IMR-90 (cell line): ENCODE data around the gene SMARCA2. TPM values are rescaled to one million over a fixed set of nuclear protein-coding genes. Genes with fewer than 3 reads are reported as not detected.

Experiments used
- ATAC-seq: fragments of 200-7000 bp; cut with Tn5 transposase; 2 replicates; pipeline ENCODE4 v1.9.1; 2020; ENCODE audit warnings: low read depth, mild to moderate bottlenecking, moderate library complexity
- BruUV-seq: library from RNA; stranded (reverse); fragments of 400-500 nt; replicated peaks from 2 replicates; lab custom pipeline; 2021; lab: Mats Ljungman, UMichigan
- CTCF ChIA-PET: fragments of 300-600 bp; formaldehyde crosslinking; extraction: SDS; loops from one replicate; lab custom pipeline; 2021; ENCODE audit warnings: antibody characterized with exemption; lab: Yijun Ruan, JAX
- POLR2A ChIA-PET: fragments of 300-600 bp; sonication (Branson Sonifier 250); formaldehyde crosslinking; loops from one replicate; lab custom pipeline; 2022; ENCODE audit warnings: antibody characterized with exemption; ENCODE audit not compliant: unreplicated experiment; lab: Charles Lee
- DNase-seq: peaks from one replicate; pipeline ENCODE4 v3.0.0; 2013
- H2AFZ ChIP-seq: replicated peaks from 2 replicates; pipeline ENCODE3; 2013; ENCODE audit warnings: low read length, mild to moderate bottlenecking; ENCODE audit not compliant: poor library complexity
- H2AK5ac ChIP-seq: 2 replicates; pipeline ENCODE4 v1.6.1; 2013; ENCODE audit warnings: low read depth, low read length, inconsistent platforms
- H2AK9ac ChIP-seq: replicated peaks from 2 replicates; pipeline ENCODE3; 2013; ENCODE audit warnings: mild to moderate bottlenecking, low read depth, low read length, moderate library complexity; ENCODE audit not compliant: poor library complexity
- H2BK120ac ChIP-seq: 2 replicates; pipeline ENCODE4 v1.6.1; 2013; ENCODE audit warnings: low read depth, low read length, inconsistent platforms
- H2BK15ac ChIP-seq: 3 replicates; pipeline ENCODE4 v1.6.1; 2013; ENCODE audit warnings: low read depth, low read length, inconsistent platforms
- H2BK20ac ChIP-seq: 2 replicates; pipeline ENCODE4 v1.6.1; 2013; ENCODE audit warnings: low read depth, mild to moderate bottlenecking, inconsistent platforms, low read length, moderate library complexity
- H2BK5ac ChIP-seq: 2 replicates; pipeline ENCODE4 v1.6.1; 2013; ENCODE audit warnings: mild to moderate bottlenecking, low read depth, low read length, inconsistent platforms; ENCODE audit not compliant: poor library complexity, severe bottlenecking
- H3K14ac ChIP-seq: replicated peaks from 2 replicates; pipeline ENCODE4 v1.6.1; 2013; ENCODE audit warnings: low read depth, low read length, inconsistent platforms
- H3K18ac ChIP-seq: 2 replicates; pipeline ENCODE4 v1.6.1; 2013; ENCODE audit warnings: low read depth, low read length, control low read depth
- H3K23ac ChIP-seq: 2 replicates; pipeline ENCODE4 v1.6.1; 2013; ENCODE audit warnings: low read depth, low read length, inconsistent platforms
- H3K27ac ChIP-seq: 2 replicates; pipeline ENCODE4 v1.5.1; 2013; ENCODE audit warnings: mild to moderate bottlenecking, control low read depth, low read length; ENCODE audit not compliant: insufficient read depth
- H3K27me3 ChIP-seq: 2 replicates; pipeline ENCODE4 v1.6.1; 2013; ENCODE audit warnings: low read length; ENCODE audit not compliant: control insufficient read depth, insufficient read depth
- H3K36me3 ChIP-seq: 2 replicates; pipeline ENCODE4 v1.6.1; 2013; ENCODE audit warnings: low read length, mixed read lengths; ENCODE audit not compliant: control insufficient read depth, insufficient read depth
- H3K4ac ChIP-seq: 2 replicates; pipeline ENCODE4 v1.6.1; 2013; ENCODE audit warnings: low read depth, low read length, inconsistent platforms
- H3K4me1 ChIP-seq: 2 replicates; pipeline ENCODE4 v1.6.1; 2013; ENCODE audit warnings: low read length, mixed read lengths; ENCODE audit not compliant: control insufficient read depth, insufficient read depth
- H3K4me2 ChIP-seq: 2 replicates; pipeline ENCODE4 v1.6.1; 2013; ENCODE audit warnings: low read depth, mild to moderate bottlenecking, control low read depth, low read length, moderate library complexity
- H3K4me3 ChIP-seq: 2 replicates; pipeline ENCODE4 v1.5.1; 2013; ENCODE audit warnings: low read depth, mild to moderate bottlenecking, control low read depth, low read length, moderate library complexity; ENCODE audit not compliant: insufficient read depth
- H3K56ac ChIP-seq: 2 replicates; pipeline ENCODE4 v1.6.1; 2013; ENCODE audit warnings: low read length, inconsistent platforms; ENCODE audit not compliant: insufficient read depth; ENCODE audit errors: extremely low read depth
- H3K79me1 ChIP-seq, 2 experiments: 2 replicates each; pipeline ENCODE4 v1.6.1; 2013; ENCODE audit warnings: low read length in 2 of 2, inconsistent platforms in 1 of 2, low read depth in 1 of 2
- H3K9ac ChIP-seq: 2 replicates; pipeline ENCODE4 v1.6.1; 2013; ENCODE audit warnings: low read depth, low read length, control low read depth
- H3K9me1 ChIP-seq: 2 replicates; pipeline ENCODE4 v1.6.1; 2013; ENCODE audit warnings: low read length, inconsistent platforms; ENCODE audit not compliant: insufficient read depth
- H3K9me3 ChIP-seq: 2 replicates; pipeline ENCODE4 v1.6.1; 2013; ENCODE audit warnings: low read length; ENCODE audit not compliant: control insufficient read depth, insufficient read depth
- H4K20me1 ChIP-seq: 2 replicates; pipeline ENCODE4 v1.6.1; 2013; ENCODE audit warnings: low read length, inconsistent platforms; ENCODE audit not compliant: insufficient read depth
- H4K5ac ChIP-seq: 2 replicates; pipeline ENCODE4 v1.6.1; 2013; ENCODE audit warnings: mild to moderate bottlenecking, low read depth, low read length, control low read depth
- H4K8ac ChIP-seq, 2 experiments: 2 replicates each; pipeline ENCODE4 v1.6.1; 2013; ENCODE audit warnings: low read depth in 2 of 2, low read length in 2 of 2, control low read depth in 1 of 2, inconsistent platforms in 1 of 2
- H4K91ac ChIP-seq: 2 replicates; pipeline ENCODE4 v1.6.1; 2013; ENCODE audit warnings: low read depth, low read length, inconsistent platforms; ENCODE audit not compliant: insufficient read depth
- CHD1 ChIP-seq: IDR thresholded peaks from 2 replicates; pipeline ENCODE4 v1.6.1; 2012; ENCODE audit warnings: low read depth, low read length, improper control_type of control experiment
- FOS ChIP-seq: fragments of 150-350 bp; IDR thresholded peaks from 2 replicates; pipeline ENCODE4 v1.6.1; 2016; ENCODE audit warnings: low read depth, low read length
- MAFK ChIP-seq: IDR thresholded peaks from 2 replicates; pipeline ENCODE4 v1.6.1; 2012; ENCODE audit warnings: low read depth, low read length, improper control_type of control experiment
- MXI1 ChIP-seq: IDR thresholded peaks from 2 replicates; pipeline ENCODE4 v1.6.1; 2012; ENCODE audit warnings: low read depth, mild to moderate bottlenecking, low read length, moderate library complexity, borderline replicate concordance
- RAD21 ChIP-seq: IDR thresholded peaks from 2 replicates; pipeline ENCODE4 v1.6.1; 2012; ENCODE audit warnings: low read length, improper control_type of control experiment
- WGBS, 2 experiments: methylation state at CpG; one replicate each; pipeline versions ENCODE4 v1.1.5 to v1.1.7; 2013; ENCODE audit warnings: missing lambda C conversion rate in 2 of 2; ENCODE audit not compliant: insufficient read length in 1 of 2; ENCODE audit errors: extremely low coverage in 2 of 2; 5-methylcytosine and 5-hydroxymethylcytosine counted together
- dilution Hi-C: fragments of 300-500 bp; cut with HindIII; formaldehyde crosslinking; loops from one replicate; pipeline ENCODE4 v1.14.3; 2018; ENCODE audit warnings: low sequenced_read_pairs; ENCODE audit not compliant: unreplicated experiment
- in situ Hi-C: fragments of 300-500 bp; cut with MboI; formaldehyde crosslinking; loops from 3 replicates; pipeline ENCODE4 v1.14.3; 2019; ENCODE audit warnings: low sequenced_read_pairs, inconsistent platforms, mixed read lengths
- intact Hi-C: fragments of 100-400 bp; cut with micrococcal nuclease; formaldehyde crosslinking; loops from 2 replicates; pipeline ENCODE4 v1.10.0; 2022
- polyA plus RNA-seq, 3 experiments: library from polyadenylated mRNA; depleted of rRNA; stranded (reverse); fragments of >200 nt; gene quantifications; 2 replicates each; pipeline ENCODE4 v1.2.3, GENCODE V29; 2012; ENCODE audit warnings: low replicate concordance in 1 of 3
- total RNA-seq: library from RNA; depleted of rRNA; stranded (reverse); fragments of >200 nt; gene quantifications from 2 replicates; pipeline ENCODE4 v1.2.3, GENCODE V29; 2012

Gene SMARCA2
- total and polyA plus RNA-seq, 2 of the 4 experiments (the other 2 are of a cell fraction), result 25.3 to 26.7 TPM

- Histone ChIP-seq H3K9ac (no peak overlapping the region), H3K27ac (no peak overlapping the region), H3K4me1 (no peaks in the 10 kb centered on the region), H4K8ac (no peak overlapping the region), H4K20me1 (no peaks in the 10 kb centered on the region), H2BK5ac (no peak overlapping the region), H2AK9ac (no peak overlapping the region), H3K79me1 (no peaks in the 10 kb centered on the region), H4K91ac (no peak overlapping the region), H3K9me3 (no peaks in the 10 kb centered on the region), H3K23ac (no peak overlapping the region), H3K27me3 (no peaks in the 10 kb centered on the region), H4K5ac (no peak overlapping the region), H2AK5ac (no peak overlapping the region), H2AFZ (no peak overlapping the region), H2BK20ac (no peak overlapping the region), H3K4me3 (no peak overlapping the region), H3K36me3 (peaks cover 26% of the 10 kb centered on the region), H3K9me1 (no peaks in the 10 kb centered on the region), H3K56ac (no peak overlapping the region), H3K18ac (no peak overlapping the region), H2BK15ac (no peak overlapping the region), H2BK120ac (no peak overlapping the region), H3K4me2 (no peak overlapping the region), H3K14ac (no peak overlapping the region), H3K4ac (no peak overlapping the region)
- in situ Hi-C loops, result no loop called here
- no TSS peak for BruUV-seq
- DNase-seq (no peak), ATAC-seq (no peak)
- POLR2A ChIA-PET, result no interaction called here
- CTCF ChIA-PET, result no interaction called here
- TF ChIP-seq MAFK (no peak), MXI1 (no peak), CHD1 (no peak), RAD21 (no peak), FOS (no peak)
- intact Hi-C loops, result loop anchor here (5.0 kb wide), 2 partner anchors 69 to 144 kb away; partner anchors contain the start of gene SMARCA2
- WGBS, 2 experiments, result no CpG with 5 or more reads among the region's 5 CpGs
- dilution Hi-C loops, result no loop called here
Observed at GRCh38 chr9:2086116-2086515, 71.0 kb downstream of the SMARCA2 start.
